H1 (cell line): ENCODE measurements around the gene MYBPHL. TPM values are rescaled to one million over a fixed set of nuclear protein-coding genes. Genes with fewer than 3 reads are reported as not detected.

Experiments used
- CTBP2 ChIP-seq: IDR thresholded peaks from 2 replicates; pipeline ENCODE4 v1.7.0; 2011; ENCODE audit warnings: borderline replicate concordance, mild to moderate bottlenecking, moderate library complexity, mixed read lengths, low read length; ENCODE audit not compliant: insufficient read depth, insufficient read length
- E2F6 ChIP-seq: IDR thresholded peaks from 2 replicates; pipeline ENCODE4 v1.6.1; 2012; ENCODE audit warnings: inconsistent platforms
- EGR1 ChIP-seq: IDR thresholded peaks from 2 replicates; pipeline ENCODE4 v1.6.1; 2011; ENCODE audit warnings: low read depth, low read length, borderline replicate concordance
- RAD21 ChIP-seq, 2 experiments: IDR thresholded peaks in 1 of 2; conservative IDR thresholded peaks in 1 of 2; 2 replicates each; pipeline ENCODE4 v1.6.1; 2011; ENCODE audit warnings: low read depth in 2 of 2, low read length in 2 of 2, improper control_type of control experiment in 1 of 2, inconsistent platforms in 1 of 2, mild to moderate bottlenecking in 1 of 2, moderate library complexity in 1 of 2
- RNF2 ChIP-seq: fragments of 200-900, 300-1000 bp; sonication (generic); IDR thresholded peaks from 2 replicates; pipeline ENCODE4 v1.7.1; 2016; ENCODE audit warnings: borderline replicate concordance, low read depth, mild to moderate bottlenecking, antibody characterized with exemption, low read length; ENCODE audit not compliant: poor library complexity, severe bottlenecking; ENCODE audit errors: missing control alignments
- SIN3A ChIP-seq, 2 experiments: IDR thresholded peaks in 1 of 2; conservative IDR thresholded peaks in 1 of 2; 2 replicates each; pipeline ENCODE4 v1.6.1; 2011 to 2012; ENCODE audit warnings: low read length in 2 of 2, improper control_type of control experiment in 1 of 2, low read depth in 1 of 2, mild to moderate bottlenecking in 1 of 2
- SIRT6 ChIP-seq: IDR thresholded peaks from one replicate; pipeline ENCODE4 v1.7.1; 2012; ENCODE audit warnings: low read length, inconsistent platforms
- SRF ChIP-seq: IDR thresholded peaks from 2 replicates; pipeline ENCODE4 v1.6.1; 2011; ENCODE audit warnings: mild to moderate bottlenecking, low read depth, low read length, moderate library complexity
- polyA plus RNA-seq, 7 experiments: library from polyadenylated mRNA; depleted of rRNA in 3 of 7; stranded (reverse) in 5 of 7; unstranded in 2 of 7; fragments of >200 nt in 5 of 7; fragments of 200-250 nt in 2 of 7; gene quantifications; 1 replicate in 5 of 7; 2 replicates in 1 of 7; 4 replicates in 1 of 7; pipeline versions ENCODE4 v1.2.1 to v1.2.3, GENCODE V29; 2011 to 2013; ENCODE audit warnings: missing spikeins in 2 of 7, mixed read lengths in 2 of 7
- total RNA-seq: library from RNA; stranded (reverse); fragmentation: NEBNext Ultra II Directional; extraction: Animal tissue kit (Norgen Biotek cat#: 25700); gene quantifications from 2 replicates; pipeline ENCODE4 v1.2.1, GENCODE V29; 2021

Gene MYBPHL
- total and polyA plus RNA-seq, 2 of the 8 experiments (the other 6 are each of a cell fraction or from before 2014, with no cell fraction given), result 0.24 to 0.30 TPM

- TF ChIP-seq EGR1, result no peak
- no peak for TF ChIP-seq SIRT6
- no peak for TF ChIP-seq SRF
- no peak for TF ChIP-seq SIN3A (conservative IDR thresholded peaks at IDR 0.05 in 1 of 2, IDR thresholded peaks at IDR 0.05 in 1 of 2; ENCODE audit: low read depth in 1 of 2, low read length in 2 of 2)
- TF ChIP-seq E2F6, result no peak
- no peak for TF ChIP-seq RNF2
- TF ChIP-seq CTBP2, result no peak
- no peak for TF ChIP-seq RAD21 (IDR thresholded peaks at IDR 0.05 in 1 of 2, conservative IDR thresholded peaks at IDR 0.05 in 1 of 2; ENCODE audit: low read depth in 2 of 2, low read length in 2 of 2)
- TF ChIP-seq, all 59 proteins: peak for 0
Observed at GRCh38 chr1:109304226-109304920, 2.4 kb downstream of the MYBPHL start (continued).
